BLaER1 treated with 17β-estradiol and CSF1 and Interleukin-3, amounts not matched to agents 10 nM and 100 nM (cell line): ENCODE data around the gene TEFM.

Source experiments
- H3K27ac ChIP-seq, 11 experiments: shearing (Covaris generic); formaldehyde crosslinking; 2 replicates each; pipeline ENCODE4 v1.8.1; 2022
- H3K27me3 ChIP-seq, 11 experiments: shearing (Covaris generic); formaldehyde crosslinking; 2 replicates each; pipeline ENCODE4 v1.8.1; 2022
- H3K36me3 ChIP-seq, 11 experiments: shearing (Covaris generic); formaldehyde crosslinking; 2 replicates each; pipeline ENCODE4 v1.8.1; 2022
- H3K4me1 ChIP-seq, 10 experiments: shearing (Covaris generic); formaldehyde crosslinking; 2 replicates each; pipeline ENCODE4 v1.8.1; 2022
- H3K4me2 ChIP-seq, 11 experiments: shearing (Covaris generic); formaldehyde crosslinking; 2 replicates each; pipeline ENCODE4 v1.8.1; 2022
- H3K4me3 ChIP-seq, 10 experiments: shearing (Covaris generic); formaldehyde crosslinking; 2 replicates each; pipeline ENCODE4 v1.8.1; 2022
- H3K9ac ChIP-seq, 11 experiments: shearing (Covaris generic); formaldehyde crosslinking; 2 replicates each; pipeline ENCODE4 v1.8.1; 2022
- H3K9me3 ChIP-seq, 11 experiments: shearing (Covaris generic); formaldehyde crosslinking; replicated peaks in 1 of 11; 2 replicates each; pipeline ENCODE4 v1.8.1; 2022
- H4K20me1 ChIP-seq, 11 experiments: shearing (Covaris generic); formaldehyde crosslinking; 2 replicates each; pipeline ENCODE4 v1.8.1; 2022
- Cebpa-rat ChIP-seq, 11 experiments: shearing (Covaris generic); IDR thresholded peaks; 2 replicates each; pipeline ENCODE4 v1.8.1; 2022

Gene TEFM

DNA sequence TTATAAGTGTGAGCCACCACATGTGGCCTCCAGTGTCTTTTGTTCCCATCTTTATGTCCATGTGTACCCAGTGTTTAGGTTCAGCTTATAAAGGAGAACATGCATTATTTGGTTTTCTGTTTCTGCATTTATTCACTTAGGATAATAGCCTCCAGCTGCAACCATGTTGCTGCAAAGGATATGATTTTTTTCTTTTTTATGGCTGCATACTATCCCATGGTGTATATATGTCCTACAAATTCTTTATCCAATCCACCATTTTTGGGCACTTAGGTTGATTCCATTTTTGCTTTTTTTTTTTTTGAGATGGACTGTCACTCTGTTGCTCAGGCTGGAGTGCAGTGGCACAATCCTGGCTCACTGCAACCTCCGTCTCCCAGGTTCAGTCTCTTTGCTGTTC, 41.4 kb downstream of the TEFM start:
- peaks cover 19 to 100% (median 97%) of the 10 kb centered on the region in 11 experiments for H3K36me3 ChIP-seq
- H3K4me2 ChIP-seq: no peak overlapping the region
- H3K4me3 ChIP-seq: no peak overlapping the region
- H3K27me3 ChIP-seq: no peaks in the 10 kb centered on the region
- H3K9ac ChIP-seq: no peak overlapping the region
- peaks cover 0 to 9% (median 0%) of the 10 kb centered on the region in 10 experiments; a peak in 1 of 20 replicates for H3K4me1 ChIP-seq
- H3K9me3 ChIP-seq: no peaks in the 10 kb centered on the region
- no peaks in the 10 kb centered on the region for H4K20me1 ChIP-seq
- no peak overlapping the region for H3K27ac ChIP-seq
- no peak for TF ChIP-seq Cebpa-rat (IDR thresholded peaks at IDR 0.05)

- TF ChIP-seq Cebpa-rat (IDR thresholded peaks at IDR 0.05): no peak
- no peak overlapping the region for H3K27ac ChIP-seq
- no peak overlapping the region for H3K4me2 ChIP-seq
- H3K9ac ChIP-seq: no peak overlapping the region
- no peak overlapping the region for H3K4me3 ChIP-seq
- H3K36me3 ChIP-seq: peaks cover 14 to 97% (median 95%) of the 10 kb centered on the region in 11 experiments; a peak in 21 of 22 replicates
- no peaks in the 10 kb centered on the region for H3K9me3 ChIP-seq
- H3K4me1 ChIP-seq: peaks cover 0 to 9% (median 0%) of the 10 kb centered on the region in 10 experiments; a peak in 1 of 20 replicates
- no peaks in the 10 kb centered on the region for H4K20me1 ChIP-seq
- no peaks in the 10 kb centered on the region for H3K27me3 ChIP-seq
Measured at GRCh38 chr17:30858556-30859250, 47.3 kb downstream of the TEFM start.

- Histone ChIP-seq H3K9ac (no peak overlapping the region), H3K4me3 (no peak overlapping the region), H3K4me2 (no peak overlapping the region), H3K9me3 (no peaks in the 10 kb centered on the region), H3K4me1 (no peaks in the 10 kb centered on the region), H3K27ac (no peak overlapping the region), H3K36me3 (peaks cover 25 to 94% (median 91%) of the 10 kb centered on the region in 11 experiments), H4K20me1 (0 out of 22 replicates have a peak, but pooled peaks cover 0 to 1% (median 0%) of the 10 kb centered on the region in 11 experiments), H3K27me3 (no peaks in the 10 kb centered on the region)
- TF ChIP-seq Cebpa-rat (IDR thresholded peaks at IDR 0.05): no peak
Measured at GRCh38 chr17:30854146-30854545, 51.9 kb downstream of the TEFM start.
